HepG2 (cell line): ENCODE results near the gene NOXA1. TPM values are rescaled to one million over a fixed set of nuclear protein-coding genes. Genes with fewer than 3 reads are reported as not detected.
A peak's percentile ranks its signal among the peaks of the same experiment; 100 is the strongest.

Experiments used
- AKAP8 ChIP-seq: sonication (generic); formaldehyde crosslinking; IDR thresholded peaks from 2 replicates; pipeline ENCODE4 v1.5.1; 2020; ENCODE audit warnings: mild to moderate bottlenecking, missing genetic modification reagents
- BHLHE40 ChIP-seq: IDR thresholded peaks from 2 replicates; pipeline ENCODE4 v1.6.1; 2011; ENCODE audit warnings: low read length, improper control_type of control experiment
- E2F1 ChIP-seq: sonication (generic); formaldehyde crosslinking; IDR thresholded peaks from 2 replicates; pipeline ENCODE4 v1.5.0; 2020; ENCODE audit warnings: missing genetic modification reagents
- FOXA3 ChIP-seq: IDR thresholded peaks from 2 replicates; pipeline ENCODE4 v1.6.1; 2016; ENCODE audit warnings: missing genetic modification reagents, missing compliant biosample characterization
- MXD4 ChIP-seq: IDR thresholded peaks from 2 replicates; pipeline ENCODE4 v1.6.1; 2016; ENCODE audit warnings: mild to moderate bottlenecking, missing biosample characterization, missing genetic modification reagents
- NR2F6 ChIP-seq, 2 experiments: IDR thresholded peaks; 2 replicates each; pipeline ENCODE4 v1.6.1; 2016; ENCODE audit warnings: antibody characterized with exemption in 1 of 2, mild to moderate bottlenecking in 1 of 2
- ZNF121 ChIP-seq: sonication (generic); formaldehyde crosslinking; IDR thresholded peaks from 2 replicates; pipeline ENCODE4 v1.5.0; 2020; ENCODE audit warnings: mild to moderate bottlenecking, missing genetic modification reagents
- ZNF749 ChIP-seq: sonication (generic); formaldehyde crosslinking; IDR thresholded peaks from 2 replicates; pipeline ENCODE4 v1.8.0; 2022; ENCODE audit warnings: mild to moderate bottlenecking, missing genetic modification reagents, moderate library complexity, borderline replicate concordance
- ZNF768 ChIP-seq: sonication (generic); formaldehyde crosslinking; IDR thresholded peaks from 2 replicates; pipeline ENCODE4 v1.4.0; 2020; ENCODE audit warnings: missing genetic modification reagents
- ZNF770 ChIP-seq: sonication (generic); formaldehyde crosslinking; IDR thresholded peaks from 2 replicates; pipeline ENCODE4 v1.5.0; 2020; ENCODE audit warnings: mild to moderate bottlenecking, missing genetic modification reagents
- ZNF781 ChIP-seq: sonication (generic); formaldehyde crosslinking; IDR thresholded peaks from 2 replicates; pipeline ENCODE4 v1.5.1; 2020; ENCODE audit warnings: borderline replicate concordance, mild to moderate bottlenecking, missing genetic modification reagents; ENCODE audit errors: not compliant biosample characterization
- polyA plus RNA-seq, 8 experiments: library from polyadenylated mRNA; depleted of rRNA in 3 of 8; stranded (reverse) in 7 of 8; unstranded in 1 of 8; fragments of >200 nt; fragmentation: Illumina TruSeq in 4 of 8; extraction: Trizol in 4 of 8; gene quantifications; 2 replicates each; pipeline versions ENCODE4 v1.2.1 to v1.2.3, GENCODE V29; 2011 to 2016; ENCODE audit warnings: low read depth in 4 of 8, missing spikeins in 1 of 8, mixed read lengths in 1 of 8; ENCODE audit not compliant: insufficient read depth in 1 of 8
- total RNA-seq, 5 experiments: library from RNA; depleted of rRNA; stranded (reverse); fragments of >200 nt; fragmentation: Illumina TruSeq; extraction: Trizol; gene quantifications; 2 replicates each; pipeline ENCODE4 v1.2.3, GENCODE V29; 2016; ENCODE audit warnings: low read depth in 1 of 5
- TF ChIP-seq, protein P1 (sequence below): sonication (generic); formaldehyde crosslinking; IDR thresholded peaks from 2 replicates; pipeline ENCODE4 v1.4.0; 2020; ENCODE audit warnings: mild to moderate bottlenecking, missing genetic modification reagents
- TF ChIP-seq, protein P2 (sequence below): IDR thresholded peaks from 2 replicates; pipeline ENCODE4 v1.6.1; 2018; ENCODE audit warnings: missing genetic modification reagents, mild to moderate bottlenecking, missing compliant biosample characterization

The NOXA1 gene
- total and polyA plus RNA-seq, 2 of the 13 experiments (the other 11 are each of a cell fraction or from before 2014, with no cell fraction given): 0.78 to 1.2 TPM

GRCh38 chr9:137382444-137383080, 40.6 kb upstream of the NOXA1 start (continued):
- TF ChIP-seq E2F1 (CRISPR knock-in tag) (no peak), BHLHE40 (no peak), ZNF121 (CRISPR knock-in tag) (no peak), ZNF781 (no peak), ZNF749 (CRISPR knock-in tag) (no peak), FOXA3 (no peak), ZNF770 (CRISPR knock-in tag) (peak; percentile 43; the same call in 1 of the 2 replicates), ZNF768 (CRISPR knock-in tag) (0 out of 2 replicates have a peak, but pooled peaks have one; percentile 6), AKAP8 (CRISPR knock-in tag) (no peak), MXD4 (CRISPR knock-in tag) (no peak), NR2F6 (IDR thresholded peaks at IDR 0.05) (peak; percentile 35; the same call in 1 of the 2 replicates), NR2F6 (CRISPR knock-in tag; IDR thresholded peaks at IDR 0.05) (no peak; the same call in 1 of the 2 replicates)
- TF ChIP-seq, protein P1, sequence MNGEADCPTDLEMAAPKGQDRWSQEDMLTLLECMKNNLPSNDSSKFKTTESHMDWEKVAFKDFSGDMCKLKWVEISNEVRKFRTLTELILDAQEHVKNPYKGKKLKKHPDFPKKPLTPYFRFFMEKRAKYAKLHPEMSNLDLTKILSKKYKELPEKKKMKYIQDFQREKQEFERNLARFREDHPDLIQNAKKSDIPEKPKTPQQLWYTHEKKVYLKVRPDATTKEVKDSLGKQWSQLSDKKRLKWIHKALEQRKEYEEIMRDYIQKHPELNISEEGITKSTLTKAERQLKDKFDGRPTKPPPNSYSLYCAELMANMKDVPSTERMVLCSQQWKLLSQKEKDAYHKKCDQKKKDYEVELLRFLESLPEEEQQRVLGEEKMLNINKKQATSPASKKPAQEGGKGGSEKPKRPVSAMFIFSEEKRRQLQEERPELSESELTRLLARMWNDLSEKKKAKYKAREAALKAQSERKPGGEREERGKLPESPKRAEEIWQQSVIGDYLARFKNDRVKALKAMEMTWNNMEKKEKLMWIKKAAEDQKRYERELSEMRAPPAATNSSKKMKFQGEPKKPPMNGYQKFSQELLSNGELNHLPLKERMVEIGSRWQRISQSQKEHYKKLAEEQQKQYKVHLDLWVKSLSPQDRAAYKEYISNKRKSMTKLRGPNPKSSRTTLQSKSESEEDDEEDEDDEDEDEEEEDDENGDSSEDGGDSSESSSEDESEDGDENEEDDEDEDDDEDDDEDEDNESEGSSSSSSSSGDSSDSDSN: 0 out of 2 replicates have a peak, but pooled peaks have one; percentile 25
- TF ChIP-seq, protein P2, sequence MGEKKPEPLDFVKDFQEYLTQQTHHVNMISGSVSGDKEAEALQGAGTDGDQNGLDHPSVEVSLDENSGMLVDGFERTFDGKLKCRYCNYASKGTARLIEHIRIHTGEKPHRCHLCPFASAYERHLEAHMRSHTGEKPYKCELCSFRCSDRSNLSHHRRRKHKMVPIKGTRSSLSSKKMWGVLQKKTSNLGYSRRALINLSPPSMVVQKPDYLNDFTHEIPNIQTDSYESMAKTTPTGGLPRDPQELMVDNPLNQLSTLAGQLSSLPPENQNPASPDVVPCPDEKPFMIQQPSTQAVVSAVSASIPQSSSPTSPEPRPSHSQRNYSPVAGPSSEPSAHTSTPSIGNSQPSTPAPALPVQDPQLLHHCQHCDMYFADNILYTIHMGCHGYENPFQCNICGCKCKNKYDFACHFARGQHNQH (CRISPR knock-in tag): no peak
